HG02981 (cell line): ENCODE measurements around the gene TMEM179.

ENCODE experiments used
- ATAC-seq: cut with Tn5 transposase; IDR thresholded peaks from one replicate; pipeline ENCODE4 v1.9.1; 2021; ENCODE audit warnings: mild to moderate bottlenecking, moderate library complexity; ENCODE audit not compliant: unreplicated experiment

Gene TMEM179

DNA sequence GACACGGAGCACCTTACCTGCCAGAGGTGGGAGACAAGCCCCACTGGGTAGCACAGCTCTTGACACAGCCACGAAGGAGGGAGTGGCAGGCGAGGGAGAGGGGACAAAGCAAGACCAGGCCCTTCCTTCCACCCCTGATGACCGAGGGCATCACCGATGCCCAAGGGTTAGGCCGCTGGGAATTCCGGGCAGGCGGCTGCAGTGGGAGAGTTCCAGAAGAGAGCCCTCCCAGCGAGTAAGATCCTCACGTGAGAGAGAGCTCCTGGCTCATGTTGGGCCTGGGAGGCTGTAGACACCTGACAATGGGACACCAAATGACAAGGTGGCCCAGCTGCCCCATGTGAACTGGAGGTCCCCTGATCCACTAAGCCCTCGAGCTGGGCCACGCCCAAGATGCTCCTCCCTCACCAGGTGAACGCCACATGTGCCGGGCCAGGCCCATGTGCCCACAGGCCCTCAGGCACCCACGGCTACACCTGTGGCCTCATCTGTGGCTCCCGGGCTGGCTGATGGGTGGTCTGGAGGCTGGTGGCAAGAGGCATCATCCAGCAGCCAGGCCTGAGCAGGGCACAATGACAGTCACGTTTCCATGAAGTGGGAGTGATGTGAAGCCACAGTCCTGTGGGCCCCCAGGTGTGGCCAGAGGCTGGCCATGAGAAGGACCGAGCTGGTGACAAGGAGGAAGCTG, 57.1 kb downstream of the TMEM179 start:
- no peak for ATAC-seq

DNA sequence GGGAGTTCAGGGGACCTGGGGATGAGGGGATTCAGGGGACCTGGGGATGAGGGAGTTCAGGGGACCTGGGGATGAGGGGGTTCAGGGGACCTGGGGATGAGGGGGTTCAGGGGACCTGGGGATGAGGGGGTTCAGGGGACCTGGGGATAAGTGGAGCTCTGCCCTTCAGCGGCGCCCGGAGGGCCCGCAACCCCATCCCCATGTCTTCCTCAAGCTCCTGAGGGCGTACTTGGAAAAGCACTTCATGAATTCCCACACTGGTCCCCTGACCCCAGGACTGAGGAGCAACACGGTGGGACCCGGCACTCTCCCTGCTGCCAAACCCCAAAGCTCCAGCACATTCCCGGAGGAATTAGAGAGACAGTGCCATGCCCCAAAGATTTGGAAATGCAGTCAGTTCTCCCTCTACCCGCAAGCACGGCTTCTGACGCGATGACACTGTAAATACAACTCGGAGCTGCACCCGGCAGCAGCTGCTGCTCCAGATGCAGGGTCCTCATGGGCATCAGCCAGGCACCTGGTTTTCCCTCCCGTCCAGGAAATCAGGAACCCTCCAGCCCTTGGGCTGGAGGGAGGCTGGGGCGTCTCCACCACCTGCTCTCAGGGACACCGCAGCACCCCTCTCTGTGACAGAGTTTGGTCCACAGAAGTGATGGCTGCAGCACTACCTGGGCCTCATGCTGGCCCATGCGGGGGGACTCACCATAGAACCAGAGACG, 57.8 kb downstream of the TMEM179 start:
- ATAC-seq: no peak

DNA sequence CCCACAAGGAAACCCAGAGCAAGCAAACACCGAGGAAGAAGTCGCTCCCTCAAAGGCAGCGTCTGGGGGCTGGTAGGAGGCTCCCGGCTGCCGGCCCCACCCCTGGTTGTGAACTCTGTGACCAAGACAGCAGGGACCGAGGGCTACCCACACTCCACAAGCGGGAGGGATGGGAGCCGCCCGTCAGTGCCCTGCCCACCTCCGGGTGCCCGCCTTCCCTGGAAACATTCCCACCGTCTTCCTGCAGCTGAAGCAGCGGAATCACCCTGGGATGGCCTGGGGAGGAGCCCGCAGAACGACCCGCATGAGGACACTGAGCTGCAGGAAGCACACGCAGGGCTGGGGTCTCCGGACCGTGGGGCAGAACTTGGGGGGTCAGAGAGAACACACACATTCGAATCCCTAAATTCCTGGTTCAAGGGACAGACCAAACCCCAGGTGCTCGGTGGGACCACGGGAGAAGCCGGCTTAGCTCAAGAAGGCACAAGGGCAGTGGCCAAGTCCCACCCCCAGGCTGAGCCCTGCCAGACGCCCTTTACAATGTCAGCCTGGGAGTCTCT, 58.5 kb downstream of the TMEM179 start:
- no peak for ATAC-seq

DNA sequence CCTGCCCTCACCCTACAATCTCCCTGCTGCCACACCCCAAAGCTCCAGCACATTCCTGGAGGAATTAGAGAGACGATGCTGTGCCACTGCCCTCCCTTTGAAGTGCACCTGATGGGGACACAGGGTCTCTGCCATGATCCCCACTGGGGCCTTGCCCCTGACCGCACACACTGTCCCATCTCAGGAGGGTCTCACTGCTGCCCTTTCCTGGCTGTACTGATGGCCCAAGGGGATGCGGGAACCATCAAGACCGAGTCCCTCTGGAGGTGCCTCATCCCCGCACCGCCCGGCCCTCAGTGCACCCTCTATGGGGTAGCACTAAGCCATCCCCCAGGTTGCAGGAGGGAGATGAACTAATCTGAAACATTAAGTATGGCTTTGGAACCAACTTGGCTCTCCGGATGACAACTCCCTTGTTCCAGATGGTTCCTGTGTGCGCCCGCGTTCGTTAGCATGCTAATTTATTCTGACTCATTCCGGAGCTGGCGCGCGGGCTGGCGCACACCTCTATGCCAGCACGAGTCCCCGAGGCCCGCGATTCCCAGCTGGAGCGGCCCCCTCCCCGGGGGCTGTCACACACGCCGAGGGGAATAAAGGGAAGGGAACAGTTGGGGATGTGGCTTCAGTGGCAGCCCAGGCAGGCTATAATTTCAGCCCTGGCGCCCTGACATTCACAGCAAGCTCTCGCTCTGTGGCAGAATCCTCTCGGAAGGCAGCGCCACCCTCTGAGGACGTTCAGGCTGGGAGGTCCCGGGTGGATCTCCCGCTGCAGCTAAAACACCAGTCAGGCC, 59.2 kb downstream of the TMEM179 start:
- no peak for ATAC-seq

DNA sequence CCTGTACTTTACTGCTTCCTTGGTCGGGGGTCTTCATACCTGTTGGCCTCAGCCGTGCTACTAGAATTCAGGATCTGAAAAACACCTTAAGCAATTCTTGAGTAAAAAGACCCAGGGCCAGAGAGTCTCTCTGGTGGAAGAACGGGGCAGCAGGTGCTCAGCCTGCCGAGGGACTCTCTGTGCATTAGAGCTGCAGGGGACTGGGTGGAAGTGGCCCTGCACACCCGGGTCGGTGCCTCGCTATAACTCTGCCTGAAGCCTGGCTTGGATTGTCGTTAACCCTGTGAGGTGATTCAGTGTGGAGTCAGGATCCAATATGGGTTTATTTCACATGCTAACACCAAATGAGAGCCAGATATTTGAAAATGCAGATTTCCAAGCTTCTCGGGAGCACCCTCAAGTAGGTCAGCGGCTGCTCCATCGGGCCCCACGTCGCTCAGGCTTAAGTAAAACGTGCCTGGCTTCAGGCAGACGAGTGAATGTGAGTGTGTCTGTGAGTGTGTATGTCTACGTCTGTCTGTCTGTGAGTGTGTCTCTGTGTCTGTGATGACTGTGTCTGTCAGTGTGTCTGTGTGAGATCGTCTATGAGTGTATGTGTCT, 60.1 kb downstream of the TMEM179 start:
- no peak for ATAC-seq

DNA sequence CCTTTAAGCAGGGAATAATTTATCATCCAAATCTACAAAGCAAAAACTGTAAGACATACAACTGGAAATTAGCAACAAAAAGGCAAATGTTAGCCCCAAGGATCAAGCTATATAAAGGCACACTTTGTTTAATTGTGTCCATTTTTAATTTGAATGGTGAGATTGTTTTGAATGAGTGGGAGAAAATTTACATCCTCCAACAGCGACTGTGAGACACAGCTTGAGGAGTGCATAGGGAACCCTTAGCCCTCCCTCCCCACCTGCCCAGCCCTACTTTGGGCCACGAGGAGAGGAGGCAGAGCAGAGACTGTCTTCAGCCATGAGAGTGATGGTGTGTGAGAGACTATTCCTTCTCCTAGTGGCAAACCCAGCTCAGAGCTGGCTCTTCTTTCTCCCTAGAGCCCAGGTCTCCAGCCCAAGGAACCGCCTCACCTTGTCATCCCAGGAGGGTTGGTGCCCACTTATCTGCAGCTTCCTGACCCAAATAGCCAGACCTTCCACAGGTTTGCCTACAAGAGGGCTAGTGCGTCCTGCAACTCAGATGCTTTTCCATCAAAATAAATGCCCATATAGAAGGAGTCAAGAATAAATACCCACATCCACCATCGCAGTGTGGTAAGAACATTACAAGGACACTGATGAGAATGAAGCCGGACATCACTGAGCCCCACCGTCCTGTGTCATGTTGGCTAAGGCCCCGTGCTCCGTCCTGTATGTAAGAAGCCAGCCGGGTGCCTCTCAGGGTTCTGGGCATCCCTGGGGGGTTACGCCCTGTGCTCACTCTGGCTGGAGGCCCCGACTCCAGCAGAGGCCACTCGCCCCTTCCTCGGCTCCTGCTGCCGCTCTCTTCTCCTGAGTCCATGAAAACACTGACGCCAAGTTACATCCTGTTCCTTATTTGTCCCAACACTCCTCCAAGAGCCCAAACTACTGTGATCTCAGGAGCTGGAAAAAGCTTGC, 61.4 kb downstream of the TMEM179 start:
- ATAC-seq: no peak

DNA sequence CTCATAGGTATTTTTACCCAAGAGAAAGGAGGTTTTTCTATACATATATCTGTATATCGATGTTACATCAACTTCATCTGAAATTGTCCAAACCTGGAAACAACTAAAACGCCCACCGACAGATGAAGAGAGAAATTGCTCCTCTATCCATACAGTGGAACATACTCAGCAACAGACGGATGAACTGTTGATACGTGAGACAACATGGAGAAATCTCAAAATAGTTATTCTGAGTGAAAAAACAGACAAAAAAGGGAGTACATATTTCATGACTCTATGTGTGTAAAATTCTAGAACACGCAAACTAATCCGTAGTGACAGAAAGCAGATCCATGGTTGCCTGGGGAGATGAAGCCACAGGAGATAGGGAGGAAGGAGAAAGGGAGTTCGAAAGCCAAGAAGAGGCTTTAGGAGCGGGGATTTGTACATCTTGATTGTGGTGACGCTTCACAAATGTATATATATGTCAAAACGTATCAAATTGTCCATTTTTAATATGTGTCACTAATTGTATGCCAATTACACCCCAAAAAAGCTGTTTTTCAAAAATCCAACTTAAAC, 62.6 kb downstream of the TMEM179 start:
- ATAC-seq: no peak
